GM12864 (cell line): ENCODE results near the gene NRROS.

Source experiments
- DNase-seq: peaks from one replicate; pipeline ENCODE4 v3.0.0-alpha.2; 2011; ENCODE audit warnings: low read depth
- H3K4me3 ChIP-seq: 2 replicates; pipeline ENCODE4 v1.5.1; 2011; ENCODE audit warnings: mild to moderate bottlenecking, low read depth, low read length, control low read depth
- TF ChIP-seq, protein P1 (sequence below): IDR thresholded peaks from 2 replicates; pipeline ENCODE4 v1.5.1; 2011; ENCODE audit warnings: low read depth, mild to moderate bottlenecking, moderate library complexity, low read length, control low read depth, inconsistent platforms; ENCODE audit errors: missing control alignments

The NRROS gene

DNA sequence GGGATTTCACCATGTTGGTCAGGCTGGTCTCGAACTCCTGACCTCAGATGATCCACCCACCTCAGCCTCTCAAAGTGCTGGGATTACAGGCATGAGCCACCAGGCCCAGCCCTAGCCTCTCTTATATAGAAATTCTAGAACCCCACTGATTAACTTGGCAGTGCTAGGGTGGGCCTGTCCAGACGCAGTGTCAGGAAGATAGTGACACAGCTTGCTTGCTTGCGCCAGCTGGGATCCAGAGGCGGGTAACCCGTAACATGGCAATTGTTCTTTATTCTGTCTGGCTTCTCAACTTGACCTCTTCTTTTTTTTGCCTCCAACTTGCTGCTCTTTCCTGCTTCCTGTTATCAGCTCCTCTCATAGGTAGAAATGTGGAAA is 56.3 kb downstream of the NRROS start:
- H3K4me3 ChIP-seq, result no peak overlapping the region
- TF ChIP-seq, protein P1, sequence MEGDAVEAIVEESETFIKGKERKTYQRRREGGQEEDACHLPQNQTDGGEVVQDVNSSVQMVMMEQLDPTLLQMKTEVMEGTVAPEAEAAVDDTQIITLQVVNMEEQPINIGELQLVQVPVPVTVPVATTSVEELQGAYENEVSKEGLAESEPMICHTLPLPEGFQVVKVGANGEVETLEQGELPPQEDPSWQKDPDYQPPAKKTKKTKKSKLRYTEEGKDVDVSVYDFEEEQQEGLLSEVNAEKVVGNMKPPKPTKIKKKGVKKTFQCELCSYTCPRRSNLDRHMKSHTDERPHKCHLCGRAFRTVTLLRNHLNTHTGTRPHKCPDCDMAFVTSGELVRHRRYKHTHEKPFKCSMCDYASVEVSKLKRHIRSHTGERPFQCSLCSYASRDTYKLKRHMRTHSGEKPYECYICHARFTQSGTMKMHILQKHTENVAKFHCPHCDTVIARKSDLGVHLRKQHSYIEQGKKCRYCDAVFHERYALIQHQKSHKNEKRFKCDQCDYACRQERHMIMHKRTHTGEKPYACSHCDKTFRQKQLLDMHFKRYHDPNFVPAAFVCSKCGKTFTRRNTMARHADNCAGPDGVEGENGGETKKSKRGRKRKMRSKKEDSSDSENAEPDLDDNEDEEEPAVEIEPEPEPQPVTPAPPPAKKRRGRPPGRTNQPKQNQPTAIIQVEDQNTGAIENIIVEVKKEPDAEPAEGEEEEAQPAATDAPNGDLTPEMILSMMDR, result no peak
- no peak for DNase-seq

DNA sequence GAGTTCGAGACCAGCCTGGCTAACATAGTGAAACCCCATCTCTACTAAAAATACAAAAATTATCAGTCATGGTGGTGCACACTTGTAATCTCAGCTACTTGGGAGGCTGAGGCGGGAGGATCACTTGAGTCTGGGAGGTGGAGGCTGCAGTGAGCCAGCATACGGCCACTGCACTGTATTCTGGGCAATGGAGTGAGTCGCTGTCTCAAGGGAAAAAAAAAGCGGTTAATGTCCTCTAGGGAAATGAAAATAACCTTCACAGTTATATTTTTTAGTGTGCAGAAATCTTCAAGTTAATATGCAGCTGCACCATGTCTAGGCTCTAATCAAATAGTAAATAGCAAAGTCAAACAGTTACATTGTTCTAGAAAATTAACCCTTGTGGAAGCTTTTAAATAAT is 57.8 kb downstream of the NRROS start:
- no peak for DNase-seq
- TF ChIP-seq, protein P1, result no peak

DNA sequence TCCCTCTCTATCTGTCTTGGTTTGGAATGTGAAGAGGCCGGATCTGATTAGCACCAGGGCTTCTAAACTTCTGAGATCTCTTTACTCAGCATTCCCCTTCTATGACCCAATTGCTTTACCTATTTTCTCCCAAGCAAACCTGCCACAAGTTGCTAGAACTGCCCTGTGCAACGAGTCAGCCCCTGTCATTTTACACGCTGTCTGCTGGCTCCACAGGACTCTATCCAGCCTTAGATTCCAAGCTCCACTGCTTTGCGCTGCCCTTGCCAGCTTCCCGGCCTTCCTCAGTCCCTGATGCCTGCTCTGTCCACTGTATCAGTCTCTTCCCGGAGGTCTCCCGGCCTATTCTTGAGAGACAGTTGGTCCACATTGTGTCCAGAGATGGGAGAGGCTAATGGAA is 60.3 kb downstream of the NRROS start:
- H3K4me3 ChIP-seq, result no peak overlapping the region
- TF ChIP-seq, protein P1, result no peak
- no peak for DNase-seq

More for the DNA sequence above, 57.8 kb downstream of the NRROS start:
- no peak overlapping the region for H3K4me3 ChIP-seq

DNA sequence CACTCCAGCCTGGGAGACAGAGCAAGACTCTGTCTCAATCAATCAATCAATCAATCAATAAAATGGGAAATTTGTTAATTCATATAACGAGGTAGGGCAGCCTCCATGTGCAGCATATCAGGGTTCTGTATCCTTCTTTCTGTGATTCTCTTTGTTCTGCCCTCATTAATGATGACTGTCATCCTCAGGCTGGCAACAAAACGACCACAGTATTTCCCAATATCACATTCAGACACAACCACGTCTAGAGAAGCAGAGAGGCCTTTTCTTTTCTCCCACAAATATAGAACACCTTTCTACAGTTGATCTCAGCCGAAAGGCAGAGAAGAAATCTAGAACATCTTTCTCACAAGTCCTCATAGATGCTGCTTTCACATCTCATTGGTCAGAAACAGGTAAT is 61.3 kb downstream of the NRROS start:
- TF ChIP-seq, protein P1, result no peak
- no peak overlapping the region for H3K4me3 ChIP-seq
- no peak for DNase-seq

DNA sequence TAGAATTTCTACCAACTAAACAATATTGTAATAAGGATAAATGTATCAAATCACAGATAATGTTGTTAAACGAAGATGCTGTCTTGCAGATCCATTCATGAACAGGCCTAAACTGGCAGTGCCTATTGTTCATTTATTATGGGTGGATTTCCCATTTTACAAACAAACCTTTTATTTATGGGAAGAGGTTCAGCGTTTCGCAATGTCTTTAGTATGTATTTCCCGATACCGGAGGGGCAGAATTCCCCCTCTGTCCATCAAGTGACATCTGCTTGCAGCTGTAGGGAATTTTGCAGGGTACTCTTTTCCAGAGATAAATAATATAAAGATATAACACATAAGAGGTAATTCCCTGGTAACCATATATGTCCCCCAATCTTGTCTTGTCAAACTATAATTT is 66.8 kb downstream of the NRROS start:
- H3K4me3 ChIP-seq, result no peak overlapping the region
- no peak for DNase-seq
- TF ChIP-seq, protein P1, result no peak

DNA sequence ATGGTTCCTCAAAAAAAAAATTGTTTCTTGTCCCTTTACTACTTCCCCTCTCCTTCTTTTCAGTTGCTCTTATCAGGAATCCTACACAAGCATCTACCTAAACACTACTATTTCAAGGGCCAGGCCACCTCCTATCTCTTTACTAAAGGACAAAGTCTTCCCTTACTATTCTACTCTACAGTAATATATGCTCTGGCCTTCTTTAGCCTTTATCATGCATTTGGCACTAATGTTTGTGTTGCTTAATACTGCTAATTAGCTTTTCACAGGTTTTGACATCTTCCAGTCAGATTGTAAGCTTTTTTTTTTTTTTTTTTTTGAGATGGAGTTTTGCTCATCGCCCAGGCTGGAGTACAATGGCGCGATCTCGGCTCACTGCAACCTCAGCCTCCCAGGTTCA is 67.2 kb downstream of the NRROS start:
- TF ChIP-seq, protein P1, result no peak
- DNase-seq, result no peak
- no peak overlapping the region for H3K4me3 ChIP-seq

DNA sequence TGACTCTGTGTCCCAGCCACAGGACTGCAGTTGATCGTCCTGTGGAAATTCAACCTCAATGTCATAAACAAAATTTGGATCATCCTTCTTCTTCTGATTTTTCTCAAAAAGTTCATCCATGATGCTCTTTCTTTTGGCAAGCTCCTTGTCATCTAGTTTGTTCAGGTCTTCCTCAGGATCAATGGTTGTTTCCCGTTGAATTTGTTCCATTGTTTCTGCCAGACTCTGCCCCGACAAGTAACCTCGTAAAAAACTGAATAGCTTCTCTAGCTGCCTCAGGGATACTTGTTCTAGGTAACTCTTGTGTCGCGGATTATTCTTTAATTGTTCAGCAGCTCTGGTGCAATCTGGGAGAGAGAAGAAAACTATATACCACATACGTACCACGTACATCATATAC is 68.1 kb downstream of the NRROS start:
- no peak for DNase-seq
- H3K4me3 ChIP-seq, result no peak overlapping the region
- TF ChIP-seq, protein P1, result no peak
